Measurements from ENCODE around the gene TRMT2A.

DNA sequence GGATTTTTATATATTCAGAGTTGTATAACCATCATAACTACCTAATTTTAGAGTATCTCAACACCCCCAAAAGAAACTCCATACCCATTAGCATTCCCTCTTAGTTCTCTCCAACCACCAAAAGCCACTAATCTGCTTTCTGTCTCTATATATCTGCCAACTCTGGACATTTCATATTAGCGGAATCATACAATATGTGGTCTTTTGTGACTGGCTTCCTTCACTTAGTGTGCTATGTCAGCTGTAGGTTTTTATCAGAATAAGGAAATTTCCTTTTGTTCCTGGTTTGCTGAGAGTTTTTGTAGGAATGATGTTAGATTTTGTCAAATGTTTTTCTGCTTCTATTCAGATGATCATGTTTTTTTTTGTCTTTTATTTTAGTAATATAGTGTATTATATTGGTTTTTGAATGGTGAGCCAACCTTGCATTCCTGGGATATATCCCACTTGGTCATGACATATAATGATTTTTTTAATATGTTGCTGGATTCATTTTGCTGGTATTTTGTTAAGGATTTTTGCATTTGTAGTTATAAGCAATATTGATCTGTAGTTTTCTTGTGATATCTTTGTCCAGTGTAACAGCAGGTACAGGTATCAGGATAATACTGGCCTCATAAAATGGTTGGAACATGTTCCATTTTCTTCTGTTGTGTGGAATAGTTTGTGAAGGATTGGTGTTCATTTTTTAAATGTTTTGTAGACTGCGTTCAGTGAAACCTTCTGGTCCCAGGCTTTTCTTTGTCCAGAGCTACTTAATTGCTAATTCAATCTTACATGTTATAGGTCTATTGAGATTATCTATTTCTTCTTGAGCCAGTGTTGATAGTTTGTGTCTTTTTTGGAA, 20.2 kb downstream of the TRMT2A start:
- TF ChIP-seq CTCF (optimal IDR thresholded peaks at IDR 0.05 in 1 of 3, IDR thresholded peaks at IDR 0.05 in 1 of 3, conservative IDR thresholded peaks at IDR 0.05 in 1 of 3; ENCODE audit: extremely low read depth in 1 of 3, insufficient read depth in 2 of 3, low read length in 3 of 3) (no peak), EZH2 (IDR thresholded peaks at IDR 0.05; ENCODE audit: low read length) (no peak)

Data from keratinocyte (primary cell).